Measurements from ENCODE around the gene LCE2B.
"Not testable (repeated sequence)": the region's sequence is repeated elsewhere in the genome, so short reads cannot be mapped to it uniquely, and the experiment has no call there.

LCE2B gene, protein sequence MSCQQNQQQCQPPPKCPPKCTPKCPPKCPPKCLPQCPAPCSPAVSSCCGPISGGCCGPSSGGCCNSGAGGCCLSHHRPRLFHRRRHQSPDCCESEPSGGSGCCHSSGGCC

DNA sequence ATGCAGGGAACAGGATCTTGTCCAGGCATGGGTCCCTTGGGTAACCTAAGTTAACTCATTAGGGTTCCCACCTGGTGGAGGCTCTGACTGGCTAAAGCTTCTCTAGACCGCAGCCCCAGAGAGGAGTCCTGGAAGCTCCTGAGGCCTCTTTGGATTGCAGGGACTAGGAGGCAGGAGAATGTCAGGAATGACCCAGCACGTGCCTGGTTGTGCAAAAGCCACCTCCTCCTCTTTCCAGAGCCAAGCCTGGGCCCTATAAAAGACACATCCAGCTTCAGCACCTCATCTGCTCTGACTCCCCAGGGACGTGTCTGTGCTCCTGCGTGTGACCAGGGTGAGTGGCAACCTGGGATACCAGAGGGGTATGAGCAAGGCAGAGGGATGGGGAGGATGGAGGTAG, at the start of gene LCE2B:
Gene LCE2B, plus strand, starts transcription at position 301 of the 400 bp plus-strand sequence. CDS start 721 bp downstream, outside the sequence.
- not testable (repeated sequence) for DNase-seq (ENCODE audit: low spot score)

DNA sequence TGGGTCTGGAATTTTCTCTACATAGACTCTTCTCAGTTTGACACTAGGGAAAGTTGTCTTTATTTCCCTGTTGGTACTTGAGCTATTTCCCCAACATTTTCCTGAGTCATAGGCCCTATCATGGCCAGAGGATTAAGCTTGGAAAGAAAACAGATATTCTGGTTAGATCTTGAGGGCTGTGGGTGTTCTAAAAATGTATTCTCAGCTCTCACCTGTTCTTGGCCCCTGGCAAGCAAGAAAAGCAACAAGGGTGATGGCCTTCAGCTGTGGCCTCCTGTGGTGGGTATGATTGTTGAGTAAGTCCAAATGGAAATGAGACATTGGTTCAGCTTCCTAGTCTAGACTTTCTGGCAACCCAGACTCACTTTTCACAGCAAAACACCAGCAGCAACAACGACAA, 45.6 kb upstream of the LCE2B start:
- no peak for DNase-seq (ENCODE audit: low spot score)

DNA sequence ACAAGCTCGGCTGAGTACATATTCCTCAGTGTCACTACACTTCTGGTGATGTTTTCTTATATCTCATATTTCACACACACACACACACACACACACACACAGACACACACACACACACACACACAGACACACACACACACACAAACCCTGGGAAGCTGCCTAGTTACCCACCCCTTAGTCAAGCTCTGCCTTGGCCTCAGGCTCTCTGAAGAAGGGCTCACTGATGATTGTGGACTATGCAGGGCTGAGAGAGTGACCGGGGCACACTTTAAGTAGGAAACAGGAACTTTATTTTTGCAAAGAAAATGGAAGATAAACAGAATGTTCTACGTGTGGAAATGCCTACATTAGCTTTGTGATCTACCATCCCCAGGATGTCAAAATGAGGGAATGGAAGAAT, 42.0 kb upstream of the LCE2B start:
- no peak for DNase-seq (ENCODE audit: low spot score)

DNA sequence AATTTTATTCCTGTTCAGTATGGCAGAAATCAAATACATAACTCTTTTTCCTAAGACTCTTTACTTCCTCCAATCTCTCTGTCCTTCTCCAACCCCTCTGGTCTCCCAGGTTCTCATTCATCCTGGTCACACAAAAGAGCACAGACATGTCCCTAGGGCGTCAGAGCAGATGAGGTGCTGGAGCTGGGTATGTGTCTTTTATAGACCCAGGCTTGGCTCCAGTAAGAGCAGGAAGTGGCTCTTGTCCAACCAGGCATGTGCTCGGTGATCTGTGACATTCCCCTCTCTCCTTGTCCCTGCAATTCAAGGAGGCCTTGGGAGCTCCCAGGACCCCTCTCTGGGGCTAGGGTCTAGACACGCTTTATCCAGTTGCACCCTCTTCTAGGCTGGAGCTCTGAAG, 40.8 kb upstream of the LCE2B start:
- DNase-seq (ENCODE audit: low spot score) = no peak

DNA sequence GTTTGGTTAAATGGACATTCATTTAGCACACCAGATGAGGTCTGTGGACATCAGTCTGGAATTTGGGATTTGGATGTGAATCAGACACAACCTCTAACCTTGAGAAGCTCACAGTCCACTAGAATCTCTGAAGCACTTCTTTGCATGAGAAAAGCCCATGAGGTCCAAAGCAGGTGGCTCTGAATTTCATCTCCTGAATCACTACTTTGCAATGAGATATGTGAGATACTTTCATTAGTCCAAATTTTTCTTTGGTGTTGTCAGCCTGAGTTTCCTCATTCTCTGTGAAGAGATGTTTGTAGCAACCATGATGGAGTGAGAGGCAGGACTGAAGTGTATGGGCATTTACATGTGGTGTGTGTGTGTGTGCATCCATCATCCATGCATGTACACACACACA, 39.3 kb upstream of the LCE2B start:
- DNase-seq (ENCODE audit: low spot score) = no peak

DNA sequence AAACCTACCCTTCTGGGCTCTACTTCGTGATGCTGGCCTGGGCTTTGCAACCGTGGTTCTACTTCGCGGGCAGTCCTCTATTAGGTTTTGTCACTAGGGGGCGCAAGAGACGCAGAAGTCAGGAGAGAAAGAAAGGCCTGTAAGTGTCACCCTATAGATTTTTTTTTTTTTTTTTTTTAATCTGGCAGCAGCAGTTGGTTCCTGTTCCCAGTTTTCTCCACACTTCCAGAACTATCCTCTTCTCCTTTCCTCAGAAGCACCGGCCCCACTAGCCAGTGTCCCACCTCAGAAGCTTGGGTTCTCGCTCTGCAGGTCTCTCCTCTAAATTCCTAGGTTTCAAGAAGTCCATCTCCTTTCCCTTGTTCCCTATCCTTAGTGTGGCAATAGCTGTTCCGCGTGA, 31.8 kb upstream of the LCE2B start:
- peak; percentile 55 for DNase-seq (ENCODE audit: low spot score)

DNA sequence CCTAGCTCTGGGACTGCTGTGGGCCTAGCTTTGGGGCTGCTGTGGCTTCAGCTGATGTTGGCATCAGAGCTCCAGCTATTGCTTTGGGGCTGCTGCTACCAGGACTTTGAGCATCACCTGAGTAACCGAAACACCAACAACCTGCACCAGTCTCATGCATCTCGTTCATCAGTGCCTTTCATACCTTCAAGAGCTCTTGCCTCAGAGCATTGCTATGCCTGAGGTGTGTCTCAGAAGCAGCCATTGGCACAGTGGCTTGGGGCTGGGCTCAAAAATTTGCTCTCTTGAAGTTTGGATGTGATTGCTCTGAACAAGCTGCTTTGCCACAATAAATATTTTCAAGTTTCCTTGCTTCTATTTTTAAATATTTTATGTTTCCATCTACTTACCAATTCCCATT, 29.5 kb upstream of the LCE2B start:
- no peak for DNase-seq (ENCODE audit: low spot score)

DNA sequence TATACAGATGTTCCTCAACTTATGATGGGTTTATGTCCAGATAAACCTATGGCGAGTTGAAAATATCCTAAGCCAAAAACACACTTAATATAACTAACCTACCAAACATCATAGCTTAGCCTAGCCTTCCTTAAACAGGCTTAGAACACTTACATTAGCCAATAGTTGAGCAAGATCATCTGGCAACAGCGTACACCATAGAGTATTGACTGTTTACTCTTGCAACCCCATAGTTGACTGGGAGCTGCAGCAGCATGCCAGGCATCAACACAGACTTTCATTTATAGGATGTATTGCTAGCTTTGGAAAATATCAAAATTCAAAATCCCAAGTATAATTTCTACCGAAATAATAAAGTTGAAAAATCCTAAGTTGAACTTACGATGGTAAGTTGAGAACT, 28.2 kb upstream of the LCE2B start:
- DNase-seq (ENCODE audit: low spot score) = no peak

DNA sequence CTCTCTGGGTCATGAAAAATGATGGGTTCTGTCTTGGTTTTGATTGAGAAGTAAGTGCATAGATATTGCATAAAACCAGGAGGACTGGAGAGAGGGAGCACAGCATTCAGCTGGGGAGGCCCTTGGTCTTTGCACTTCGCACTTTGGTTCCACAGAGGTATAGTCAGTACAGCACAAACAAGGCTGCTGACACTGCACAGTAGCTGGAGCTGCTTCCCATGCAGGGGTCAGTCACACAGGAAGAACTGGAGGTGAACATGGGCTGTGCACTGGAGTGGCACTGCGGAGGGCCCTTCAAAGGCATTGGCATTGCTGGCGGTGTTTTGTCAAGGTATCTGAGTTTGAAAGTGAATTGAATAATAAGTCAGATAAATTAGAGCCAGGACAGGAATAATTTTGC, 27.3 kb upstream of the LCE2B start:
- DNase-seq (ENCODE audit: low spot score) = no peak

DNA sequence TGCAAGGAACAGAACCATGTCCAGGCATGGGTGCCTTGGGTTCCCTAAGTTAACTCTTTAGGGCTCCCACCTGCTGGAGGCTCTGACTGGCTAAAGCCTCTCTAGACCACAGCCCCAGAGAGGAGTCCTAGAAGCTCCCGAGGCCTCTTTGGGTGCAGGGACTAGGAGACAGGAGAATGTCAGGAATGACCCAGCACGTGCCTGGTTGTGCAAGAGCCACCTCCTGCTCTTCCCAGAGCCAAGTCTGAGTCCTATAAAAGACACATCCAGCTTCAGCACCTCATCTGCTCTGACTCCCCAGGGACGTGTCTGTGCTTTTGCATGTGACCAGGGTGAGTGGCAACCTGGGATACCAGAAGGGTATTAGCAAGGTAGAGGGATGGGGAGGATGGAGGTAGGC, 22.8 kb upstream of the LCE2B start, which contains the start of gene LCE2D:
Gene LCE2D, plus strand, starts transcription at position 283 of the 400 bp plus-strand sequence. CDS start 726 bp downstream, outside the sequence.
- no peak for DNase-seq (ENCODE audit: low spot score)

DNA sequence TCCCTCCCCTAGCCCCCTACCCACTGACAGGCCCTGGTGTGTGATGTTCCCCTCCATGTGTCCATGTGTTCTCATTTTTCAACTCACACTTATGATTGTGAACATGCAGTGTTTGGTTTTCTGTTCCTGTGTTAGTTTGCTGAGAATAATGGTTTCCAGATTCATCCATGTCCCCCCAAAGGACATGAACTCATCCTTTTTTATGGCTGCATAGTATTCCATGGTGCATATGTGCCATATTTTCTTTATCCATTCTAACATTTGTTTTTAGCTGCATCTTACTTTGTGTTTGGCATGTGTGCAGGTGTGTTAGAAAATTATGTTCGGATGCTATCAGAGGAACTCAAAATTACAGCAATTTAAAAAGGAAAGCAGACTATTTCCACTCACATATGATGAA, 19.8 kb upstream of the LCE2B start:
- not testable (repeated sequence) for DNase-seq (ENCODE audit: low spot score)

DNA sequence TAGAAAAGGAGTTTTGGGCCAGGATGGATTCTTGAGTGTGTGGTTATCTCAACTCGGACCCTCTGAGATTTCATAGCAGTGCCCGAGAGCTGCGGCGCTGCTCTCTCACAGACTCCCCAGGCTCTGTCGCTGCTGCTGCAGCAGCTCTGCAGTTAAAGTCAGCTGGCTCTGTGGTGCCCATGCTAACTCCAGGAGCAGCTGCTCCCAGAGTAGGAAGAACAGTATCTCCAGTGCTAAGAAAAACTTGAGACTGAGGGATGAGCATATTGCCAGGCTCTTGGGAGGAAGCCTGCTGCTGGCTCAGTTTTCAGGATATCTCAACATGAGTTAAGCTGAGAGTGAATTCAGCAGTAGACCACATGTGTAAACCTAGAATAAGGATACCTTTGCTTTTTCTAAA, 18.3 kb upstream of the LCE2B start:
- no peak for DNase-seq (ENCODE audit: low spot score)

DNA sequence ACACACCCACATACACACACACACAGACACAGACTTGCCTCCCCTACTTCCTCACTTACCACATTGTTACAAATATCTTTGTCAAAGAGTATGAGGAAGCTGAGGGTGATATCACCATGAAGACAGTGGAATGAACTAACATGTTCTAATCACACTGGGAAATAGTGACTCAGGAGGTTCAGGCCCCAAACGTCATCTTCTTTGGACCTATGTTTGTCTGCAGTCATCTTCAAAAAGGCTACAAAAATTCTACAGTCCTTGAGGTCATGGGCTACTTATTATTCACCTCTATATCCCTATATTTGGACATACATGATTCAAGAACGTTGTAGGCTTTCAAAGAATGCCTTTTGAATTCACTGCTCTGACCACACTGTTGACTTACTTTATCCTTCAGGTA, 12.9 kb upstream of the LCE2B start:
- DNase-seq (ENCODE audit: low spot score) = no peak

DNA sequence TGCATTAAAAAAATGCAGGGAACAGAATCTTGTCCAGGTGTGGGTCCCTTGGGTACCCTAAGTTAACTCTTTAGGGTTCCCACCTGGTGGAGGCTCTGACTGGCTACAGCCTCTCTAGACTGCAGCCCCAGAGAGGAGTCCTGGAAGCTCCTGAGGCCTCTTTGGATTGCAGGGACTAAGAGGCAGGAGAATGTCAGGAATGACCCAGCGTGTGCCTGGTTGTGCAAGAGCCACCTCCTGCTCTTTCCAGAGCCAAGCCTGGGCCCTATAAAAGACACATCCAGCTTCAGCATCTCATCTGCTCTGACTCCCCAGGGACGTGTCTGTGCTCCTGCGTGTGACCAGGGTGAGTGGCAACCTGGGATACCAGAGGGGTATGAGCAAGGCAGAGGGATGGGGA, 10.9 kb upstream of the LCE2B start, which contains the start of gene LCE2C:
Gene LCE2C, plus strand, starts transcription at position 297 of the 400 bp plus-strand sequence. CDS start 737 bp downstream, outside the sequence.
- DNase-seq (ENCODE audit: low spot score) = not testable (repeated sequence)

DNA sequence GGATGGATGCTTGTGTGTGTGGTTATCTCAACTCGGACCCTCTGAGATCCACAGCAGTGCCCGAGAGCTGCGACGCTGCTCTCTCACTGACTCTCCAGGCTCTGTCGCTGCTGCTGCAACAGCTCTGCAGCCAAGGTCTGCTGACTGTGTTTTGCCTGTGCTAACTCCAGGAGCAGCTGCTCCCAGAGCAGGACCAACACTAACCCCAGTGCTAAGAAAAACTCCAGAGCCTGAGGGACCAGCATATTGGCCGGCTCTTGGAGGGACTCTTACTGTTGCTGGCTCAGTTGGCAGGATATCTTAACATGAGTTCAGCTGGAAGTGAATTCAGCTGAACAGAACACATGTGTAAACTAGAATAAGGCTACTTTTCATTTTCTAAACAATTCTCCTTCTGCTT, 6.5 kb upstream of the LCE2B start:
- DNase-seq (ENCODE audit: low spot score) = no peak

DNA sequence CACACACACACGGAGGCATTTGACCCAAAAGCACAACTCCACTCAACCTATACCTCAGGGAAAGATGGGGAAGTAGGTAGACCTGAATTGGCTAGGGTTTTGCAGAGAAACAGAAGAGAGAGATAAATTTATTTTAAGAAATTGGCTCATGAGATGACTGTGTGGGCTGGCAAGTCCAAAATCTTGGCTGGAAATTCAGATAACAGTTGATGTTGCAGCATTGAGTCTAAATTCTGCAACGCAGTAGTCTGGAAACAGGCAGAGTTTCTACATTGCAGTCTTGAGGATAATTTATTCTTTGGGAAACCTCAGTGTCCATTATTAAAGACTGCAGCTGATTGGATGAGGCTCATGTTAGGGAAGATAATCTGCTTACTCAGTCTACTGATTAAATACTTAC, 4.3 kb upstream of the LCE2B start:
- no peak for DNase-seq (ENCODE audit: low spot score)

DNA sequence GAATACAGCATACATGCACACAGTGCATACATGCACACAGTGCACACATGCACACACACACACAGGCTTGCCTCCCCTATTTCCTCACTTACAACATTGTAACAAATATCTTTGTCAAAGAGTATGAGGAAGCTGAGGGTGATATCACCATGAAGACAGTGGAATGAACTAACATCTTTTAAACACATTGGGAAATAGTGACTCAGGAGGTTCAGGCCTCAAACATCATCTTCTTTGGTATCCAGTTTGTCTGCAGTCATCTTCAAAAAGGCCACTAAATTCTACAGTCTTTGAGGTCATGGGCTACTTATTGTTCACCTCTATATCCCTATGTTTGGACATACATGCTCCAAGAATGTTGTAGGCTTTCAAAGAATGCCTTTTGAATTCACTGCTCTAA, 2.1 kb upstream of the LCE2B start:
- no peak for DNase-seq (ENCODE audit: low spot score)

DNA sequence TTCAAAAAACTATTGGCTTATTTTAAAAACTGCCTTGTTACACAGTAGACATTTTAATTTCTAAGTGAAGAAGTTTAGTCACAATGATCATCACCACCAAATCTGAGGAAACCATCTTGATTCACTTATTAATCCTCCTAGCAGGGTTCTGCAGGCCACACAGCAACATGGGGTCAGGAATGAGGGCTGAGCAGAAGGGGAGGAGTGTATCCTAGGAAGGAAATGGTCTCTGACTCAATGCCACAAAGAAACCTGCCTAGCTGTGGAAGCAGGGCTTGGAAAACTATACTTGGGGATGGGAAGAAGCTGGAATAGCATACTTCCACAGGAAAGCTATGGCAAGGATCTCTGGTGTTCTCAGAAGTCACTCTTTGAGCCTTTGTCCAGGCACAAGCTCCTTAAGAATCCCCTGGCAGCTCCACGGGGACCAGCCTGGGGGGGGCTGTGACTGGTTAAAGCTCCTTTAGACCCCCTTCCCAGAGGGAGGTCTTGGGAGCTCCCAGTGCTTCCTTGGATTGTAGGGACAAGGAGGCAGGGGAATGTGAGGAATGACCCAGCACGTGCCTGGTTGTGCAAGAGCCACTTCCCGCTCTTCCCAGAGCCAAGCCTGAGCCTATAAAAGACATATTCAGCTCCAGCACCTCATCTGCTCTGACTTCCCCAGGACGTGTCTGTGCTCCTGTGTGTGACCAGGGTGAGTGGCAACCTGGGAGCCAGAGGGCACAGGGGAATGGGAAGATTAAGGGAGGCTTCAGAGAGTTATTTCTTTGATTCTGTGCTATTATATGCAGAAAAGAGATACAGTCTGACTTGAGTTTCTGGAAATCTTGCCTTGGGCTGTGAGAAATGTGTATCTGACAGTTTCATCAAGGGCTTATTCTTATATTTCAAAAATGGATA, 12.0 kb downstream of the LCE2B start, which contains the start of gene LCE2A:
Gene LCE2A, plus strand, starts transcription at position 645 of the 900 bp plus-strand sequence. CDS start 557 bp downstream, outside the sequence.
- no peak for DNase-seq (ENCODE audit: low spot score)

DNA sequence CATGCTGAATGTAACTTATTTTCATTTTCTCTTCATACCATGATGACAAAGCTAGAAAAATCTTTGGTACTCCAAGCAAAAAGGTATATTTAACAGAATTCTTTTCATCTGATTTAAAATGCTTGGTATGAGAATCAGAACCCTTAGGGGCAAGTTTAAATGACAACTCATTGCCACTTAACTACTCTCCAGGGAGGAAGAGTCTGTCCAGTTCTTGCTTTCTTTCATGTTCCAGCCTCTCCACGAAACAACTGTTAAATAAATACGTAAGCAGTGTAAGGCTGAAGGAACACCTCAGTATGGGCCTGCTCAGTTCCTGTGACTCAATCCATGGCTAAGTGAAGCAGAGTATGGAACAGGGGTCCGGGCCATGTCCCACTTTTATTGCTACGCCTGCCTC, 13.8 kb downstream of the LCE2B start:
- no peak for DNase-seq (ENCODE audit: low spot score)

DNA sequence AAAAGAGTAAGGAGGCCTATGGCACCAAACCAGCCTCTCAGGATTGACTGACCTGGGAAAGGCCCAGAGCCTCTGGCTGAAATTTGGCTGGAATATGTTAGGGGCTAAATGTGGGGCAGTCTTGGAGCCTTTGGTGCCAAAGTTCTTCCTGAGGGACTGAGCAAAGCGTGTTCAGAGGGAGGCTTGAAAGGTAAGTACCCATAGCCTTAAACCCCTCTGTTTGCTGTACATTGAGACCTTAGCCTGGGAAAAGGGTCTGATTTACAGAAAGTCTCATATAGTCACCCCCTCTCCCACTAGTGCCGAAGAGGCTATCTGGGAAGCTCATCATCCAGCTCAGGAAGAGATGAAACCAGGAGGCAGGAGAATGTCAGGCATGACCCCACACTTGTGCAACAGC, 21.9 kb downstream of the LCE2B start, which contains the start of gene LCE4A:
Gene LCE4A, plus strand, starts transcription at position 301 of the 400 bp plus-strand sequence. CDS start 916 bp downstream, outside the sequence.
- DNase-seq (ENCODE audit: low spot score) = no peak

DNA sequence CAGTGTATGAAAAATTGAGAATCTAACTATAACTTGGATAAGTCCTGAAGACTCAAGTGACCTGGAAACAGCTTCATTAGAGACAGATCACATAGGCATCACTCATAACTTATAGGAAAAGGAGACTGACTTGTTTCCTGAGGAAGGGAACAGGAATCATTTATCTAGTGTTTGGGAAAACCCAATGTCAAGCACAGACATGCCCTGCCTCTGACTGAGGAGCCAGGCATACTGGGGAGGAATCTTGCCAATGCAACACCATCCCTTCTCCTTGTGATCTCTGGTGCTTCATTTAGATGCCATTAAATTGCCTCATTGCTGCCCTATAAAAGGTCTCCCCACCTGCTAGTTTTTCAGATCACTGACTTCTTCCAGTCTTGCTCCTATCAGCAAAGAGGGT, 32.3 kb downstream of the LCE2B start:
- DNase-seq (ENCODE audit: low spot score) = no peak

DNA sequence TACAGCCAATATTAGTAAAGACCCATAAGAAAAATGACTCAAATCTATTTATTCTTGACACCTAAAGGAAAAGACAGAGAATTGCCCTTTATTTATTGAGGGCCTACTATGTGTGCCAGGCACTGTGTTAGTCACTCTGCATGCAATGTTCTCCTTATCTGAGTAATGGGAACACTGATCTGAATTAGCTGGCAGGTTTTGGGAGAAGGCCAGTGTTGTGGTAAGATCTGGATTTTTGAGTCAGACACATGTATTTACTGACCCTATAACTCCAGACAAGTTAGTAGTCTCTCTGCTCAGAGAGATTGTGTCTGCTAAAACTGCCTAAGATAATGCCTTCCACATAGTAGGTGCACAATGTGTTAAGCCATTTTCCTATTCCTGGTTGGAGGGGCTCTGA, 39.3 kb downstream of the LCE2B start:
- DNase-seq (ENCODE audit: low spot score) = no peak

DNA sequence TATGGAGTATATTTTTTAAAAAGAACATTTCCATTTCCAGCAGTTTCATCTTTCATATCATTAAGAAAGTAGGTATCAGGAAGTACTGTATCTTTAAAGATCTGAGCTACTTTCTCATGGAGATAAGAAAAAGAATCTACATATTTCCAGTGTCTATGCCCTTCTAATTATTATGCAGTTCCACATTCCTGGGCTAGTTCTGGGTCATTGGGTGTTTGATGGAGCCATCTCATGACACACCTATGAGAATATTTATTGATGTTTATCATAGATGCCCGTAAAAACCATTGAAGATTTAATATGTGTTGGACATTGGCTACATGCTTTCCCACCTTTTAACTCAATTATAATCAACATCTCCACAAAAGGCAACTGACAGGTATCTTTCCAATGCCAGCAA, 43.1 kb downstream of the LCE2B start:
- no peak for DNase-seq (ENCODE audit: low spot score)
